H1 (cell line): ENCODE results near the gene NT5C1A. TPM values are rescaled to one million over a fixed set of nuclear protein-coding genes. Genes with fewer than 3 reads are reported as not detected.

Source experiments
- CTCF ChIA-PET: fragments of 300-600 bp; sonication (Branson Sonifier 250); formaldehyde crosslinking; loops from one replicate; lab custom pipeline; 2021; ENCODE audit not compliant: partially characterized antibody; lab: Charles Lee
- POLR2A ChIA-PET: fragments of 300-600 bp; sonication (Branson Sonifier 250); formaldehyde crosslinking; loops from one replicate; lab custom pipeline; 2021; ENCODE audit warnings: inconsistent platforms; ENCODE audit not compliant: partially characterized antibody; lab: Charles Lee
- DNase-seq, 2 experiments: peaks; one replicate each; pipeline versions ENCODE4 v3.0.0 to v3.0.0-alpha.2; 2010 to 2022; ENCODE audit warnings: low spot score in 2 of 2, low read depth in 1 of 2, mixed read lengths in 1 of 2
- FAIRE-seq: peaks from 2 replicates; lab custom pipeline; 2011; peaks lifted over from hg19 to GRCh38; lab: Jason Lieb, UNC
- H2AFZ ChIP-seq: 2 replicates; pipeline ENCODE4 v1.8.1; 2012; ENCODE audit warnings: low read length, inconsistent platforms
- H2AK5ac ChIP-seq: 2 replicates; pipeline ENCODE4 v1.6.1; 2013; ENCODE audit warnings: low read depth, low read length
- H2BK120ac ChIP-seq: replicated peaks from 2 replicates; pipeline ENCODE3; 2013; ENCODE audit warnings: low read depth, low read length, inconsistent platforms
- H2BK12ac ChIP-seq: 2 replicates; pipeline ENCODE4 v1.6.1; 2013; ENCODE audit warnings: low read depth, low read length
- H2BK15ac ChIP-seq: 2 replicates; pipeline ENCODE4 v1.6.1; 2013; ENCODE audit warnings: low read length
- H2BK20ac ChIP-seq: 2 replicates; pipeline ENCODE4 v1.6.1; 2013; ENCODE audit warnings: low read length
- H2BK5ac ChIP-seq: 2 replicates; pipeline ENCODE4 v1.6.1; 2013; ENCODE audit warnings: low read depth, low read length
- H3K14ac ChIP-seq: 2 replicates; pipeline ENCODE4 v1.6.1; 2013; ENCODE audit warnings: inconsistent platforms; ENCODE audit not compliant: insufficient read length
- H3K18ac ChIP-seq: 2 replicates; pipeline ENCODE4 v1.6.1; 2013; ENCODE audit warnings: low read length; ENCODE audit errors: extremely low read depth
- H3K23ac ChIP-seq: 2 replicates; pipeline ENCODE4 v1.6.1; 2013; ENCODE audit warnings: inconsistent platforms; ENCODE audit not compliant: insufficient read length
- H3K23me2 ChIP-seq: 2 replicates; pipeline ENCODE4 v1.6.1; 2013; ENCODE audit warnings: low read depth, low read length
- H3K27ac ChIP-seq: 2 replicates; pipeline ENCODE4 v1.6.1; 2011; ENCODE audit warnings: low read depth, low read length, inconsistent platforms
- H3K27me3 ChIP-seq, 4 experiments: replicated peaks in 1 of 4; 1 replicate in 1 of 4; 2 replicates in 3 of 4; pipeline versions ENCODE4 v1.6.1 to v1.8.1; 2011 to 2013; ENCODE audit warnings: low read length in 3 of 4, mild to moderate bottlenecking in 3 of 4, inconsistent platforms in 2 of 4, mixed read lengths in 2 of 4, moderate library complexity in 1 of 4; ENCODE audit not compliant: control insufficient read depth in 3 of 4, insufficient read depth in 3 of 4; ENCODE audit errors: extremely low read depth in 1 of 4
- H3K36me3 ChIP-seq, 4 experiments: 2 replicates each; pipeline versions ENCODE4 v1.6.1 to v1.8.1; 2011 to 2013; ENCODE audit warnings: mild to moderate bottlenecking in 4 of 4, low read length in 3 of 4, moderate library complexity in 2 of 4, control low read depth in 1 of 4, inconsistent platforms in 1 of 4; ENCODE audit not compliant: insufficient read depth in 4 of 4, control insufficient read depth in 2 of 4
- H3K4ac ChIP-seq: replicated peaks from 2 replicates; pipeline ENCODE3; 2013; ENCODE audit warnings: low read length, low read depth, mixed read lengths, inconsistent platforms; ENCODE audit not compliant: insufficient read length
- H3K4me1 ChIP-seq, 4 experiments: replicated peaks in 1 of 4; 1 replicate in 1 of 4; 2 replicates in 3 of 4; pipeline versions ENCODE4 v1.6.1 to v1.8.1; 2011 to 2013; ENCODE audit warnings: low read length in 3 of 4, inconsistent platforms in 2 of 4, mixed read lengths in 1 of 4; ENCODE audit not compliant: insufficient read depth in 4 of 4, control insufficient read depth in 3 of 4
- H3K4me2 ChIP-seq, 2 experiments: 2 replicates each; pipeline versions ENCODE4 v1.6.1 to v1.8.1; 2011 to 2013; ENCODE audit warnings: low read depth in 2 of 2, low read length in 2 of 2, control low read depth in 1 of 2, inconsistent platforms in 1 of 2, mild to moderate bottlenecking in 1 of 2; ENCODE audit not compliant: insufficient read depth in 1 of 2
- H3K4me3 ChIP-seq, 4 experiments: fragments of 200-600, 300-600 bp in 1 of 4; sonication (generic), shearing (Covaris generic), sonication (Bioruptor Twin) in 1 of 4; 2 replicates each; pipeline versions ENCODE4 v1.5.1 to v1.8.1; 2011 to 2016; ENCODE audit warnings: low read length in 4 of 4, low read depth in 3 of 4, control low read depth in 2 of 4, inconsistent platforms in 2 of 4, mild to moderate bottlenecking in 2 of 4, mixed read lengths in 1 of 4, moderate library complexity in 1 of 4; ENCODE audit not compliant: insufficient read depth in 2 of 4; ENCODE audit errors: extremely low read depth in 1 of 4
- H3K56ac ChIP-seq: replicated peaks from 2 replicates; pipeline ENCODE3; 2013; ENCODE audit warnings: low read depth, mild to moderate bottlenecking, mixed read lengths, low read length, inconsistent platforms; ENCODE audit not compliant: insufficient read length
- H3K79me1 ChIP-seq: 2 replicates; pipeline ENCODE4 v1.6.1; 2013; ENCODE audit warnings: low read depth, low read length, control low read depth
- H3K79me2 ChIP-seq, 2 experiments: 2 replicates each; pipeline versions ENCODE4 v1.6.1 to v1.8.1; 2012 to 2013; ENCODE audit warnings: low read length in 2 of 2, mild to moderate bottlenecking in 2 of 2, inconsistent platforms in 1 of 2; ENCODE audit not compliant: insufficient read depth in 2 of 2, control insufficient read depth in 1 of 2
- H3K9ac ChIP-seq, 4 experiments: replicated peaks in 1 of 4; 1 replicate in 1 of 4; 2 replicates in 3 of 4; pipeline versions ENCODE4 v1.6.1 to v1.8.1; 2011 to 2013; ENCODE audit warnings: low read depth in 3 of 4, low read length in 3 of 4, control low read depth in 2 of 4, mild to moderate bottlenecking in 2 of 4, moderate library complexity in 2 of 4, inconsistent platforms in 1 of 4; ENCODE audit errors: extremely low read depth in 1 of 4
- H3K9me3 ChIP-seq, 2 experiments: 2 replicates each; pipeline versions ENCODE4 v1.6.1 to v1.8.1; 2012 to 2013; ENCODE audit warnings: mild to moderate bottlenecking in 2 of 2, moderate library complexity in 2 of 2, control low read depth in 1 of 2, inconsistent platforms in 1 of 2, low read depth in 1 of 2, low read length in 1 of 2, mixed read lengths in 1 of 2; ENCODE audit not compliant: insufficient read depth in 2 of 2
- H4K20me1 ChIP-seq, 2 experiments: replicated peaks in 1 of 2; 2 replicates each; pipeline versions ENCODE3 to v1.8.1; 2011 to 2013; ENCODE audit warnings: inconsistent platforms in 2 of 2, low read length in 2 of 2, mild to moderate bottlenecking in 1 of 2; ENCODE audit not compliant: insufficient read depth in 2 of 2, control insufficient read depth in 1 of 2
- H4K5ac ChIP-seq: 2 replicates; pipeline ENCODE4 v1.6.1; 2013; ENCODE audit warnings: low read length, low read depth, mixed read lengths, inconsistent platforms; ENCODE audit not compliant: insufficient read length
- H4K8ac ChIP-seq: 2 replicates; pipeline ENCODE4 v1.8.0; 2013; ENCODE audit warnings: mild to moderate bottlenecking, moderate library complexity, low read length, inconsistent platforms; ENCODE audit not compliant: insufficient read depth; ENCODE audit errors: extremely low read depth
- H4K91ac ChIP-seq: replicated peaks from 2 replicates; pipeline ENCODE3; 2013; ENCODE audit warnings: low read length, mixed read lengths, inconsistent platforms; ENCODE audit not compliant: insufficient read length
- HDAC2 ChIP-seq, 2 experiments: fragments of 300-600 bp in 1 of 2; sonication (generic) in 1 of 2; IDR thresholded peaks; 2 replicates each; pipeline ENCODE4 v1.6.1; 2011 to 2012; ENCODE audit warnings: low read depth in 2 of 2, low read length in 2 of 2, mild to moderate bottlenecking in 2 of 2, moderate library complexity in 2 of 2, borderline replicate concordance in 1 of 2, inconsistent platforms in 1 of 2
- KDM4A ChIP-seq: IDR thresholded peaks from one replicate; pipeline ENCODE4 v1.7.1; 2012; ENCODE audit warnings: low read depth, mild to moderate bottlenecking, moderate library complexity, low read length, inconsistent platforms; ENCODE audit not compliant: severe bottlenecking
- NANOG ChIP-seq: IDR thresholded peaks from 2 replicates; pipeline ENCODE4 v1.6.1; 2011; ENCODE audit warnings: low read length, low read depth, mild to moderate bottlenecking, inconsistent platforms; ENCODE audit not compliant: insufficient read depth, poor library complexity, severe bottlenecking
- SIRT6 ChIP-seq: IDR thresholded peaks from one replicate; pipeline ENCODE4 v1.7.1; 2012; ENCODE audit warnings: low read length, inconsistent platforms
- WGBS, 2 experiments: shearing (Covaris generic) in 1 of 2; methylation state at CpG; one replicate each; pipeline versions ENCODE4 v1.1.6 to v1.1.7; 2013 to 2015; ENCODE audit warnings: low lambda C conversion rate in 2 of 2, mixed read lengths in 2 of 2, inconsistent platforms in 1 of 2, low coverage in 1 of 2, missing lambda C conversion rate in 1 of 2; ENCODE audit not compliant: insufficient replicate concordance in 2 of 2, insufficient coverage in 1 of 2, insufficient read length in 1 of 2; ENCODE audit errors: extremely low coverage in 1 of 2, missing lambda C conversion rate in 1 of 2; 5-methylcytosine and 5-hydroxymethylcytosine counted together
- polyA plus RNA-seq, 7 experiments: library from polyadenylated mRNA; depleted of rRNA in 3 of 7; stranded (reverse) in 5 of 7; unstranded in 2 of 7; fragments of >200 nt in 5 of 7; fragments of 200-250 nt in 2 of 7; gene quantifications; 1 replicate in 5 of 7; 2 replicates in 1 of 7; 4 replicates in 1 of 7; pipeline versions ENCODE4 v1.2.1 to v1.2.3, GENCODE V29; 2011 to 2013; ENCODE audit warnings: missing spikeins in 2 of 7, mixed read lengths in 2 of 7
- total RNA-seq: library from RNA; stranded (reverse); fragmentation: NEBNext Ultra II Directional; extraction: Animal tissue kit (Norgen Biotek cat#: 25700); gene quantifications from 2 replicates; pipeline ENCODE4 v1.2.1, GENCODE V29; 2021
- TF ChIP-seq, protein P1 (sequence below): IDR thresholded peaks from 2 replicates; pipeline ENCODE4 v1.6.1; 2012; ENCODE audit warnings: low read length, inconsistent platforms

NT5C1A gene
- total and polyA plus RNA-seq, 2 of the 8 experiments (the other 6 are each of a cell fraction or from before 2014, with no cell fraction given): not detected

GRCh38 chr1:39617488-39618049 lies 54.3 kb downstream of the NT5C1A start:
- H3K27ac ChIP-seq: no peak overlapping the region
- H3K79me2 ChIP-seq: no peaks in the 10 kb centered on the region
- no peak overlapping the region for H3K4me3 ChIP-seq
- H3K23ac ChIP-seq: no peak overlapping the region
- no peak overlapping the region for H3K4me2 ChIP-seq
- H3K14ac ChIP-seq: no peak overlapping the region
- no peak overlapping the region for H2BK5ac ChIP-seq
- peaks cover 0 to 2% (median under 1%) of the 10 kb centered on the region in 4 experiments; a peak in 2 of 7 replicates for H3K27me3 ChIP-seq
- no peaks in the 10 kb centered on the region for H3K79me1 ChIP-seq
- 86% methylated on average over 4 of the region's 4 CpGs; no CpG with 5 or more reads in 1 of the 2 experiments for WGBS, 2 experiments
- H3K36me3 ChIP-seq: no peaks in the 10 kb centered on the region
- H2BK15ac ChIP-seq: no peak overlapping the region
- DNase-seq: no peak
- ChIA-PET POLR2A (interaction anchor here (0.6 to 1.2 kb wide), 2 partner anchors 9 to 489 kb away, joined by 3 to 8 read pairs; no protein-coding TSS in a partner anchor), CTCF (interaction anchor here (1.6 to 25.8 kb wide), 6 partner anchors 7 to 40 kb away, joined by 8 to 337 read pairs (median 30); partner anchors contain the start of gene HEYL)
- no peak overlapping the region for H4K91ac ChIP-seq
- no peak overlapping the region for H2BK20ac ChIP-seq
- H3K9ac ChIP-seq: no peak overlapping the region
- H2AK5ac ChIP-seq: no peak overlapping the region
- no peak overlapping the region for H2BK120ac ChIP-seq
- H3K9me3 ChIP-seq: no peaks in the 10 kb centered on the region; a peak in 1 of 4 replicates
- H3K4ac ChIP-seq: no peak overlapping the region
- TF ChIP-seq HDAC2 (IDR thresholded peaks at IDR 0.05; ENCODE audit: borderline replicate concordance in 1 of 2, low read depth in 2 of 2, low read length in 2 of 2) (no peak), NANOG (no peak), KDM4A (no peak), SIRT6 (no peak)
- TF ChIP-seq, protein P1, sequence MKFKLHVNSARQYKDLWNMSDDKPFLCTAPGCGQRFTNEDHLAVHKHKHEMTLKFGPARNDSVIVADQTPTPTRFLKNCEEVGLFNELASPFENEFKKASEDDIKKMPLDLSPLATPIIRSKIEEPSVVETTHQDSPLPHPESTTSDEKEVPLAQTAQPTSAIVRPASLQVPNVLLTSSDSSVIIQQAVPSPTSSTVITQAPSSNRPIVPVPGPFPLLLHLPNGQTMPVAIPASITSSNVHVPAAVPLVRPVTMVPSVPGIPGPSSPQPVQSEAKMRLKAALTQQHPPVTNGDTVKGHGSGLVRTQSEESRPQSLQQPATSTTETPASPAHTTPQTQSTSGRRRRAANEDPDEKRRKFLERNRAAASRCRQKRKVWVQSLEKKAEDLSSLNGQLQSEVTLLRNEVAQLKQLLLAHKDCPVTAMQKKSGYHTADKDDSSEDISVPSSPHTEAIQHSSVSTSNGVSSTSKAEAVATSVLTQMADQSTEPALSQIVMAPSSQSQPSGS: no peak
- H3K23me2 ChIP-seq: no peaks in the 10 kb centered on the region
- no peak overlapping the region for H4K8ac ChIP-seq
- no peak overlapping the region for H4K5ac ChIP-seq
- H3K4me1 ChIP-seq: no peaks in the 10 kb centered on the region
- FAIRE-seq: no peak
- no peak overlapping the region for H2BK12ac ChIP-seq
- H3K56ac ChIP-seq: no peak overlapping the region
- H3K18ac ChIP-seq: no peak overlapping the region
- H4K20me1 ChIP-seq: no peaks in the 10 kb centered on the region
- no peak overlapping the region for H2AFZ ChIP-seq
